NOMO-1 treated with DMSO at 0.1 percent for 48 hours (cell line): Measurements from ENCODE around the gene SH3D19.
A peak's percentile ranks its signal among the peaks of the same experiment; 100 is the strongest.
"Not testable (repeated sequence)": the region's sequence is repeated elsewhere in the genome, so short reads cannot be mapped to it uniquely, and the experiment has no call there.

Experiments used
- DNase-seq: peaks from one replicate; lab custom pipeline; 2025; ENCODE audit not compliant: unreplicated experiment; lab: John Stamatoyannopoulos, UW

The SH3D19 gene

GRCh38 chr4:151103758-151104157 is 221.6 kb downstream of the SH3D19 start:
- no peak for DNase-seq

GRCh38 chr4:151100531-151100930 is 224.9 kb downstream of the SH3D19 start:
- DNase-seq, result no peak

GRCh38 chr4:151099976-151100417 is 225.4 kb downstream of the SH3D19 start:
- no peak for DNase-seq

GRCh38 chr4:151099229-151099975 is 226.0 kb downstream of the SH3D19 start, which contains the start of gene RPS3A:
RPS3A (plus strand) TSS chr4:151099628; CDS start chr4:151099653, 25 bp downstream.
- peak; percentile 93 for DNase-seq

GRCh38 chr4:151098979-151099228 is 226.5 kb downstream of the SH3D19 start:
- DNase-seq, result no peak

- DNase-seq, result no peak
These were observed 227.6 kb downstream of the SH3D19 start for GRCh38 chr4:151097759-151098158.

- no peak for DNase-seq
These were observed 230.3 kb downstream of the SH3D19 start for GRCh38 chr4:151095142-151095541.

- no peak for DNase-seq
These were observed 231.1 kb downstream of the SH3D19 start for GRCh38 chr4:151094290-151094751.

- DNase-seq, result no peak
These were observed 232.2 kb downstream of the SH3D19 start for GRCh38 chr4:151093203-151093602.

- no peak for DNase-seq
These were observed 232.9 kb downstream of the SH3D19 start for GRCh38 chr4:151092488-151092887.

- no peak for DNase-seq
These were observed 234.4 kb downstream of the SH3D19 start for GRCh38 chr4:151091047-151091446.

GRCh38 chr4:151087467-151087866 is 237.9 kb downstream of the SH3D19 start:
- no peak for DNase-seq

GRCh38 chr4:151077978-151078377 is 247.4 kb downstream of the SH3D19 start:
- not testable (repeated sequence) for DNase-seq

GRCh38 chr4:151074416-151074916 is 250.9 kb downstream of the SH3D19 start:
- no peak for DNase-seq
